K562 (cell line): ENCODE data around the gene MIB2. TPM values are rescaled to one million over a fixed set of nuclear protein-coding genes. Genes with fewer than 3 reads are reported as not detected.

Experiments used
- CREBBP ChIP-seq: IDR thresholded peaks from one replicate; pipeline ENCODE4 v1.6.1; 2012; ENCODE audit warnings: low read depth, mild to moderate bottlenecking, control low read depth, inconsistent platforms, low read length
- FOXP1 ChIP-seq: sonication (generic); formaldehyde crosslinking; IDR thresholded peaks from 2 replicates; pipeline ENCODE4 v1.8.0; 2022; ENCODE audit warnings: mild to moderate bottlenecking, missing genetic modification reagents
- HLTF ChIP-seq: fragments of 450-650 bp; IDR thresholded peaks from 2 replicates; pipeline ENCODE4 v1.6.1; 2016
- NCOA1 ChIP-seq: fragments of 450-650 bp; IDR thresholded peaks from 2 replicates; pipeline ENCODE4 v1.6.1; 2016; ENCODE audit warnings: low read depth
- NEUROD1 ChIP-seq: fragments of 150-350 bp; IDR thresholded peaks from 2 replicates; pipeline ENCODE4 v1.6.1; 2014; ENCODE audit warnings: borderline replicate concordance, low read length, low read depth; ENCODE audit not compliant: partially characterized antibody
- PCBP2 ChIP-seq: fragments of 200-400 bp; formaldehyde crosslinking; IDR thresholded peaks from 2 replicates; pipeline ENCODE4 v1.6.1; 2018; ENCODE audit warnings: low read length, low read depth, mild to moderate bottlenecking, moderate library complexity; ENCODE audit not compliant: poor library complexity, severe bottlenecking
- SIX5 ChIP-seq, 2 experiments: IDR thresholded peaks; 2 replicates each; pipeline ENCODE4 v1.6.1; 2011; ENCODE audit warnings: low read length in 2 of 2, borderline replicate concordance in 1 of 2, low read depth in 1 of 2, mild to moderate bottlenecking in 1 of 2, moderate library complexity in 1 of 2; ENCODE audit not compliant: insufficient read depth in 1 of 2
- TCF7 ChIP-seq: sonication (generic); IDR thresholded peaks from 2 replicates; pipeline ENCODE4 v1.6.1; 2016; ENCODE audit warnings: antibody characterized with exemption, borderline replicate concordance
- ZNF143 ChIP-seq: sonication (generic); formaldehyde crosslinking; IDR thresholded peaks from 2 replicates; pipeline ENCODE4 v1.9.0; 2022; ENCODE audit warnings: mild to moderate bottlenecking, missing genetic modification reagents
- ZNF263 ChIP-seq: sonication (generic); formaldehyde crosslinking; IDR thresholded peaks from 2 replicates; pipeline ENCODE4 v1.8.0; 2022; ENCODE audit warnings: mild to moderate bottlenecking, missing genetic modification reagents, borderline replicate concordance
- polyA plus RNA-seq, 8 experiments: library from polyadenylated mRNA; depleted of rRNA in 4 of 8; stranded (reverse) in 5 of 8; unstranded in 3 of 8; fragments of >200 nt; fragmentation: Nextera tagmentation in 2 of 8; fragmentation: Illumina TruSeq in 1 of 8; extraction: Ambion mirVana in 2 of 8; extraction: Trizol in 1 of 8; gene quantifications; 2 replicates each; pipeline versions ENCODE4 v1.2.1 to v1.2.3, GENCODE V29; 2011 to 2014; ENCODE audit warnings: inconsistent platforms in 1 of 8, missing spikeins in 1 of 8
- total RNA-seq, 7 experiments: library from RNA; depleted of rRNA in 6 of 7; stranded (reverse); fragments of >200 nt in 6 of 7; fragmentation: Illumina TruSeq in 2 of 7; extraction: Trizol in 2 of 7; gene quantifications; 2 replicates each; pipeline versions ENCODE4 v1.2.1 to v1.2.3, GENCODE V29; 2011 to 2021; ENCODE audit warnings: low replicate concordance in 1 of 7
- TF ChIP-seq, protein P1 (sequence below): fragments of 450-650 bp; IDR thresholded peaks from 2 replicates; pipeline ENCODE4 v1.6.1; 2014; ENCODE audit warnings: low read depth, mild to moderate bottlenecking, moderate library complexity, borderline replicate concordance
- TF ChIP-seq, protein P2 (sequence below), 2 experiments: fragments of 450-650 bp in 1 of 2; IDR thresholded peaks; 2 replicates each; pipeline ENCODE4 v1.6.1; 2011 to 2017; ENCODE audit warnings: low read depth in 2 of 2, antibody characterized with exemption in 1 of 2, borderline replicate concordance in 1 of 2, low read length in 1 of 2, mild to moderate bottlenecking in 1 of 2, mixed read lengths in 1 of 2; ENCODE audit not compliant: control insufficient read depth in 1 of 2
- TF ChIP-seq, protein P3 (sequence below), 2 experiments: fragments of 450-650 bp; formaldehyde crosslinking in 1 of 2; IDR thresholded peaks; 2 replicates each; pipeline versions ENCODE4 v1.4.0 to v1.6.1; 2014 to 2020; ENCODE audit warnings: mild to moderate bottlenecking in 2 of 2, borderline replicate concordance in 1 of 2, low read depth in 1 of 2

MIB2 gene
- total and polyA plus RNA-seq, 9 of the 15 experiments (the other 6 are each of a cell fraction or from before 2014, with no cell fraction given) = 0.04 to 17.0 (median 4.9) TPM; not detected in 1

DNA sequence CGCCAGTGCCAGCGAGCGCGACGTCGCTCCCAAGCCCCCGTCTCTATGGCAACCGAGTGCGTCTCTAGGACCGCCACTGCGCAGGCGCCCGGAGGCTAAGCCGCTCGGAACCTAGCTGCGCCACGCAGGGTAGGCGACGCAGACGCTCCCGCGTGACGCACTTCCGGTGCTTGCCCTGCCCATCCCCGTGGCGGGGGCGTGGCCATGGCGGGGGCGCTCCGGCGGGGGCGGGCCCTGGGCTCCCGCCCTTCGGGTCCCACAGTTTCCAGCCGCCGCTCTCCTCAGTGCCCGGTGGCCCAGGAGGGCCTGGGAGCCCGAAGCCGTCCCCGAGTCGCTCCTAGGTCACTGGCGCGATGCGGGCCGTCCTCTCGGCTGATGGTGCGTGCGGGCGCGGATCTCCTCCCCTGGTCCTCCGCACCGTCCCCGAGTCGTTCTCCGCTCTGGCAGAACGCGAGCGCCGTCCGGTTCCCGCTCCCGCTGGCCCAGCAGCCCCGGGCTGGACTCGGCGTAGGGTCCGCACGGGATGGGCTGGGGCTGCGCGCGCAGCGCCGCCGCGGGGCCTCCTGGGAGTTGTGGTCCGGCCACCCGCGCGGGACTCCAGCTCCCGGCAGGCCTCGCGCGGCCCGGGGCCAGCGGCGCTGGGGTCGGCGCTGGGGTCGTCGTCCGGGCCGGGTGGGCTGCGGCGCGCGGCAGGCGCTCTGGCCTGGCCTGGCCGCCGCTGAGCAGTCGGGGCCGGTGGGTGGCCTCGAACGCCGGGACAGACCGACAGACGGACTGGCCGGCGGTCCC lies at the start of gene MIB2 (continued):
- TF ChIP-seq PCBP2 (no peak), ZNF143 (CRISPR knock-in tag) (peak; percentile 87), TCF7 (0 out of 2 replicates have a peak, but pooled peaks have one; percentile 11), FOXP1 (CRISPR knock-in tag) (peak; percentile 86), HLTF (peak; percentile 94; the same call in 1 of the 2 replicates), SIX5 (IDR thresholded peaks at IDR 0.05; ENCODE audit: borderline replicate concordance in 1 of 2, insufficient read depth in 1 of 2, low read depth in 1 of 2, low read length in 2 of 2) (peak; percentile 62 to 75), NCOA1 (peak; percentile 27; the same call in 1 of the 2 replicates), CREBBP (no peak), ZNF263 (CRISPR knock-in tag) (no peak), NEUROD1 (peak; percentile 65)
- TF ChIP-seq, protein P1, sequence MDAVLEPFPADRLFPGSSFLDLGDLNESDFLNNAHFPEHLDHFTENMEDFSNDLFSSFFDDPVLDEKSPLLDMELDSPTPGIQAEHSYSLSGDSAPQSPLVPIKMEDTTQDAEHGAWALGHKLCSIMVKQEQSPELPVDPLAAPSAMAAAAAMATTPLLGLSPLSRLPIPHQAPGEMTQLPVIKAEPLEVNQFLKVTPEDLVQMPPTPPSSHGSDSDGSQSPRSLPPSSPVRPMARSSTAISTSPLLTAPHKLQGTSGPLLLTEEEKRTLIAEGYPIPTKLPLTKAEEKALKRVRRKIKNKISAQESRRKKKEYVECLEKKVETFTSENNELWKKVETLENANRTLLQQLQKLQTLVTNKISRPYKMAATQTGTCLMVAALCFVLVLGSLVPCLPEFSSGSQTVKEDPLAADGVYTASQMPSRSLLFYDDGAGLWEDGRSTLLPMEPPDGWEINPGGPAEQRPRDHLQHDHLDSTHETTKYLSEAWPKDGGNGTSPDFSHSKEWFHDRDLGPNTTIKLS = peak; percentile 96
- TF ChIP-seq, protein P2, sequence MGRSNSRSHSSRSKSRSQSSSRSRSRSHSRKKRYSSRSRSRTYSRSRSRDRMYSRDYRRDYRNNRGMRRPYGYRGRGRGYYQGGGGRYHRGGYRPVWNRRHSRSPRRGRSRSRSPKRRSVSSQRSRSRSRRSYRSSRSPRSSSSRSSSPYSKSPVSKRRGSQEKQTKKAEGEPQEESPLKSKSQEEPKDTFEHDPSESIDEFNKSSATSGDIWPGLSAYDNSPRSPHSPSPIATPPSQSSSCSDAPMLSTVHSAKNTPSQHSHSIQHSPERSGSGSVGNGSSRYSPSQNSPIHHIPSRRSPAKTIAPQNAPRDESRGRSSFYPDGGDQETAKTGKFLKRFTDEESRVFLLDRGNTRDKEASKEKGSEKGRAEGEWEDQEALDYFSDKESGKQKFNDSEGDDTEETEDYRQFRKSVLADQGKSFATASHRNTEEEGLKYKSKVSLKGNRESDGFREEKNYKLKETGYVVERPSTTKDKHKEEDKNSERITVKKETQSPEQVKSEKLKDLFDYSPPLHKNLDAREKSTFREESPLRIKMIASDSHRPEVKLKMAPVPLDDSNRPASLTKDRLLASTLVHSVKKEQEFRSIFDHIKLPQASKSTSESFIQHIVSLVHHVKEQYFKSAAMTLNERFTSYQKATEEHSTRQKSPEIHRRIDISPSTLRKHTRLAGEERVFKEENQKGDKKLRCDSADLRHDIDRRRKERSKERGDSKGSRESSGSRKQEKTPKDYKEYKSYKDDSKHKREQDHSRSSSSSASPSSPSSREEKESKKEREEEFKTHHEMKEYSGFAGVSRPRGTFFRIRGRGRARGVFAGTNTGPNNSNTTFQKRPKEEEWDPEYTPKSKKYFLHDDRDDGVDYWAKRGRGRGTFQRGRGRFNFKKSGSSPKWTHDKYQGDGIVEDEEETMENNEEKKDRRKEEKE (IDR thresholded peaks at IDR 0.05; ENCODE audit: borderline replicate concordance in 1 of 2, control insufficient read depth in 1 of 2, low read depth in 2 of 2, low read length in 1 of 2) = no peak
- TF ChIP-seq, protein P3, sequence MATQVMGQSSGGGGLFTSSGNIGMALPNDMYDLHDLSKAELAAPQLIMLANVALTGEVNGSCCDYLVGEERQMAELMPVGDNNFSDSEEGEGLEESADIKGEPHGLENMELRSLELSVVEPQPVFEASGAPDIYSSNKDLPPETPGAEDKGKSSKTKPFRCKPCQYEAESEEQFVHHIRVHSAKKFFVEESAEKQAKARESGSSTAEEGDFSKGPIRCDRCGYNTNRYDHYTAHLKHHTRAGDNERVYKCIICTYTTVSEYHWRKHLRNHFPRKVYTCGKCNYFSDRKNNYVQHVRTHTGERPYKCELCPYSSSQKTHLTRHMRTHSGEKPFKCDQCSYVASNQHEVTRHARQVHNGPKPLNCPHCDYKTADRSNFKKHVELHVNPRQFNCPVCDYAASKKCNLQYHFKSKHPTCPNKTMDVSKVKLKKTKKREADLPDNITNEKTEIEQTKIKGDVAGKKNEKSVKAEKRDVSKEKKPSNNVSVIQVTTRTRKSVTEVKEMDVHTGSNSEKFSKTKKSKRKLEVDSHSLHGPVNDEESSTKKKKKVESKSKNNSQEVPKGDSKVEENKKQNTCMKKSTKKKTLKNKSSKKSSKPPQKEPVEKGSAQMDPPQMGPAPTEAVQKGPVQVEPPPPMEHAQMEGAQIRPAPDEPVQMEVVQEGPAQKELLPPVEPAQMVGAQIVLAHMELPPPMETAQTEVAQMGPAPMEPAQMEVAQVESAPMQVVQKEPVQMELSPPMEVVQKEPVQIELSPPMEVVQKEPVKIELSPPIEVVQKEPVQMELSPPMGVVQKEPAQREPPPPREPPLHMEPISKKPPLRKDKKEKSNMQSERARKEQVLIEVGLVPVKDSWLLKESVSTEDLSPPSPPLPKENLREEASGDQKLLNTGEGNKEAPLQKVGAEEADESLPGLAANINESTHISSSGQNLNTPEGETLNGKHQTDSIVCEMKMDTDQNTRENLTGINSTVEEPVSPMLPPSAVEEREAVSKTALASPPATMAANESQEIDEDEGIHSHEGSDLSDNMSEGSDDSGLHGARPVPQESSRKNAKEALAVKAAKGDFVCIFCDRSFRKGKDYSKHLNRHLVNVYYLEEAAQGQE (IDR thresholded peaks at IDR 0.05; ENCODE audit: borderline replicate concordance) = no peak; the same call in 1 of the 2 replicates
- TF ChIP-seq, protein P3 (CRISPR knock-in tag; IDR thresholded peaks at IDR 0.05; ENCODE audit: low read depth) = peak; percentile 73
